Measurements from ENCODE around the gene SHCBP1.

DNA sequence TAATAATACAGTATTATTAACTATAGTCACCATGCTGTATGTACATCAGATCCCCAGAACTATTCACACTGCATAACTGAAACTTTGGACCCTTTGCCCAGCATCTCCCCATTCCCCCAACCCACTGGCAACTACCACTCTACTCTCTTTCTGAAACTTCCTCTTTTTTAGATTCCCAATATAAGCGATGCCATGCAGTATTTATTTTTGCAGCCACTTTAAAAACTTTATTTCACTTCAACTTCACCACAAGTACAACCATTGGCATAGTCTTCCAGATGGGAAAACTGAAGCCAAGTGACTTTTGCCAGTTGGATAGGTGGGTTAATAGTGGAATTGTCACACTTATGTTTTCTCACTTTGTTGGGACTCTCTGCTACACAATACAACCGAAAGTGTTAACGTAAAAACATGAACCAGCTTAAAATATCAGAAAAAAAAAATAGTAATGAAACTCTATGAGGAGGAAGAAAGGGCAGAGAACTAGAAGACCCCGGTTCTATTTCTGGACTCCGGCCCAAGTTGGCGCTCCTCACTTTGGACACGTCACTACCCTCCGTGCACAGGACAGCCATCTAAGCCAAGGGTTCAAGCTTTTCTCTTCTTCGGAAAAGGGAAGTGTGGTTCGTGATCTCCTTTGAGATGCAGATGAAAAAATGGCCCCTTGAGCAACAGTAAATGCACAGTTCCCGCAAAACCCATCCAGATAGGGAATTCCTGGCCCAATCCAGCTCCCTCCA is 743 bp downstream of the SHCBP1 start:
- TF ChIP-seq EP300 (IDR thresholded peaks at IDR 0.05) = no peak
- TF ChIP-seq, protein P1, sequence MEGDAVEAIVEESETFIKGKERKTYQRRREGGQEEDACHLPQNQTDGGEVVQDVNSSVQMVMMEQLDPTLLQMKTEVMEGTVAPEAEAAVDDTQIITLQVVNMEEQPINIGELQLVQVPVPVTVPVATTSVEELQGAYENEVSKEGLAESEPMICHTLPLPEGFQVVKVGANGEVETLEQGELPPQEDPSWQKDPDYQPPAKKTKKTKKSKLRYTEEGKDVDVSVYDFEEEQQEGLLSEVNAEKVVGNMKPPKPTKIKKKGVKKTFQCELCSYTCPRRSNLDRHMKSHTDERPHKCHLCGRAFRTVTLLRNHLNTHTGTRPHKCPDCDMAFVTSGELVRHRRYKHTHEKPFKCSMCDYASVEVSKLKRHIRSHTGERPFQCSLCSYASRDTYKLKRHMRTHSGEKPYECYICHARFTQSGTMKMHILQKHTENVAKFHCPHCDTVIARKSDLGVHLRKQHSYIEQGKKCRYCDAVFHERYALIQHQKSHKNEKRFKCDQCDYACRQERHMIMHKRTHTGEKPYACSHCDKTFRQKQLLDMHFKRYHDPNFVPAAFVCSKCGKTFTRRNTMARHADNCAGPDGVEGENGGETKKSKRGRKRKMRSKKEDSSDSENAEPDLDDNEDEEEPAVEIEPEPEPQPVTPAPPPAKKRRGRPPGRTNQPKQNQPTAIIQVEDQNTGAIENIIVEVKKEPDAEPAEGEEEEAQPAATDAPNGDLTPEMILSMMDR (IDR thresholded peaks at IDR 0.05) = no peak
- no peak for TF ChIP-seq POLR2A (IDR thresholded peaks at IDR 0.05)

Data from ovary (tissue), 3 donors.